Panc1 (cell line): ENCODE results near the gene GSK3B. TPM values are rescaled to one million over a fixed set of nuclear protein-coding genes. Genes with fewer than 3 reads are reported as not detected.

Source experiments
- ATAC-seq: fragments of 200-7000 bp; cut with Tn5 transposase; 2 replicates; pipeline ENCODE4 v1.9.1; 2020; ENCODE audit warnings: mild to moderate bottlenecking, moderate library complexity
- BruUV-seq: library from RNA; stranded (reverse); fragments of 400-500 nt; replicated peaks from 2 replicates; lab custom pipeline; 2021; lab: Mats Ljungman, UMichigan
- CTCF ChIA-PET: fragments of 300-600 bp; sonication (Branson Sonifier 250); formaldehyde crosslinking; loops from one replicate; lab custom pipeline; 2022; ENCODE audit warnings: antibody characterized with exemption; lab: Charles Lee
- POLR2A ChIA-PET: fragments of 300-600 bp; sonication (Branson Sonifier 250); formaldehyde crosslinking; loops from one replicate; lab custom pipeline; 2022; ENCODE audit warnings: antibody characterized with exemption; lab: Charles Lee
- DNase-seq: peaks from one replicate; pipeline ENCODE4 v3.0.0-alpha.2; 2010; ENCODE audit warnings: low read depth, low spot score
- H3K27ac ChIP-seq: 2 replicates; pipeline ENCODE4 v1.5.1; 2011; ENCODE audit warnings: mild to moderate bottlenecking, low read length, inconsistent platforms
- H3K27me3 ChIP-seq: fragments of 200-500 bp; sonication (Bioruptor generic); 2 replicates; pipeline ENCODE4 v1.6.0; 2014; ENCODE audit warnings: low read length, inconsistent platforms; ENCODE audit not compliant: control insufficient read depth, insufficient read depth
- H3K36me3 ChIP-seq: fragments of 200-500 bp; sonication (Bioruptor generic); 2 replicates; pipeline ENCODE4 v1.5.1; 2014; ENCODE audit warnings: inconsistent platforms, mild to moderate bottlenecking, low read length, moderate library complexity; ENCODE audit not compliant: control insufficient read depth, insufficient read depth
- H3K4me1 ChIP-seq: 2 replicates; pipeline ENCODE4 v1.5.1; 2011; ENCODE audit warnings: inconsistent platforms, mild to moderate bottlenecking, low read length, moderate library complexity; ENCODE audit not compliant: control insufficient read depth, insufficient read depth
- H3K4me3 ChIP-seq, 2 experiments: 2 replicates each; pipeline ENCODE4 v1.5.1; 2011 to 2012; ENCODE audit warnings: low read depth in 2 of 2, low read length in 2 of 2, mild to moderate bottlenecking in 2 of 2, inconsistent platforms in 1 of 2, moderate library complexity in 1 of 2
- H3K9me3 ChIP-seq: fragments of 200-500 bp; sonication (Bioruptor generic); 2 replicates; pipeline ENCODE4 v1.5.1; 2014; ENCODE audit warnings: low read depth, mild to moderate bottlenecking, inconsistent platforms, low read length, moderate library complexity; ENCODE audit not compliant: control insufficient read depth, insufficient read depth
- CTCF ChIP-seq: fragments of 450-650 bp; IDR thresholded peaks from 2 replicates; pipeline ENCODE4 v1.5.1; 2017; ENCODE audit warnings: mild to moderate bottlenecking
- POLR2AphosphoS5 ChIP-seq: IDR thresholded peaks from 2 replicates; pipeline ENCODE4 v1.6.1; 2012; ENCODE audit warnings: mild to moderate bottlenecking, low read depth, low read length, moderate library complexity
- REST ChIP-seq, 2 experiments: IDR thresholded peaks; 2 replicates each; pipeline ENCODE4 v1.6.1; 2011 to 2012; ENCODE audit warnings: low read depth in 2 of 2, control low read depth in 1 of 2, low read length in 1 of 2, mild to moderate bottlenecking in 1 of 2, moderate library complexity in 1 of 2; ENCODE audit not compliant: insufficient read depth in 1 of 2
- SIN3A ChIP-seq: IDR thresholded peaks from 2 replicates; pipeline ENCODE4 v1.6.1; 2012; ENCODE audit warnings: low read depth, mild to moderate bottlenecking, low read length, moderate library complexity, borderline replicate concordance; ENCODE audit not compliant: insufficient read depth
- TCF7L2 ChIP-seq: IDR thresholded peaks from 2 replicates; pipeline ENCODE4 v1.6.1; 2011; ENCODE audit warnings: mild to moderate bottlenecking, low read depth, low read length, inconsistent platforms
- in situ Hi-C: cut with HindIII; loops from 2 replicates; pipeline ENCODE4 v1.10.0; 2016; ENCODE audit warnings: low sequenced_read_pairs, low pct_unique_long_range_greater_than_20kb
- intact Hi-C: fragments of 100-400 bp; cut with micrococcal nuclease; formaldehyde crosslinking; loops from one replicate; pipeline ENCODE4 v1.10.0; 2022; ENCODE audit not compliant: unreplicated experiment
- total RNA-seq: library from RNA; stranded (reverse); gene quantifications from one replicate; pipeline ENCODE4 v1.2.1, GENCODE V29; 2021; ENCODE audit not compliant: unreplicated experiment

The GSK3B gene
- total RNA-seq, 1 experiment from 2014 or later, result 35.3 TPM

DNA sequence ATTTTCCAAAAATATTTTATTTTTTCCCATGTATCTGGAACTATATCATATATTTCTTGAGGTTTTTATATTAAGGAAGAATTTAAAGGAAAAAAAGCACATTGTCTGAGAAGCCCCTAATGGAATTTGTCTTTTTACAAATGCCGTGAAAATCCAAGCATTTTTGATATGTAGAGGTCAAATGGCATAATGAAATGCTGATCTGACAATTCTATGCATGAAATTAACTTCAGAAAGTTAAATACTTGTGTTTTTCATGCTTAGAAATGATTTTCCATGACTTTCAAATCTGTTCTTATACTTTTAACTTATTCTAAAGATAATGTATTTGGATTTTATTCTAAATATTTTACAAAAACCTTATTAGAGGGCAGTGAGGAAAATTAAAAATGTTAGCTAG is 193.1 kb downstream of the GSK3B start:
- intact Hi-C loops, result no loop called here
- no peak for DNase-seq
- ATAC-seq, result no peak
- POLR2A ChIA-PET, result no interaction called here
- Histone ChIP-seq H3K36me3 (no peaks in the 10 kb centered on the region; the same call in 1 of the 2 replicates), H3K4me3 (no peak overlapping the region), H3K27ac (no peak overlapping the region), H3K9me3 (no peaks in the 10 kb centered on the region), H3K27me3 (no peaks in the 10 kb centered on the region), H3K4me1 (no peaks in the 10 kb centered on the region)
- in situ Hi-C loops, result no loop called here
- TF ChIP-seq POLR2AphosphoS5 (no peak), SIN3A (no peak), TCF7L2 (no peak), CTCF (no peak), REST (IDR thresholded peaks at IDR 0.05; ENCODE audit: insufficient read depth in 1 of 2, low read depth in 2 of 2, low read length in 1 of 2) (no peak)
- CTCF ChIA-PET, result no interaction called here
- no TSS peak for BruUV-seq

DNA sequence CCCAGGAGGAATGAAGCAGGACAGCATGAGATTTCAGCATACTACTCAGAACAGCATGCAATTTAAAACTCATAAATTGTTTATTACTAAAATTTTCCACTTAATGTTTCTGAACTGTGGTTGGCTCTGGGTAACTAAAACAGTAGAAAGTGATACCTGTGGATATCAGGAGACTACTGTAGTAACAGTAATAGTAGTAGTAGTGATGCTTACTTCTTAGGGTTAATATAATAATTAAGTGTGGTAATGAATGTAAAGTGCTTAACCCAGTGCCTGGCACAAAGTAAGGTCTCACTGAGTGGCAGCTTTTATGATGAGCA is 195.1 kb downstream of the GSK3B start:
- H3K9me3 ChIP-seq, result no peaks in the 10 kb centered on the region
- ChIA-PET CTCF (no interaction called here), POLR2A (no interaction called here)
- no peak for ATAC-seq
- no peaks in the 10 kb centered on the region; the same call in 1 of the 2 replicates for H3K36me3 ChIP-seq
- H3K4me1 ChIP-seq, result no peaks in the 10 kb centered on the region
- TF ChIP-seq POLR2AphosphoS5 (no peak), SIN3A (no peak), REST (IDR thresholded peaks at IDR 0.05; ENCODE audit: insufficient read depth in 1 of 2, low read depth in 2 of 2, low read length in 1 of 2) (no peak)
- intact Hi-C loops, result loop anchor here (10.0 kb wide), 1 partner anchor 196 kb away; the partner anchor contains the start of gene GSK3B
- no peak overlapping the region for H3K4me3 ChIP-seq
- H3K27ac ChIP-seq, result no peak overlapping the region
- in situ Hi-C loops, result no loop called here
- BruUV-seq, result no TSS peak
- no peaks in the 10 kb centered on the region for H3K27me3 ChIP-seq
- DNase-seq, result no peak
